Tibial nerve (tissue), 4 donors: ENCODE results near the gene TCF19.
"Not testable (repeated sequence)": the region's sequence is repeated elsewhere in the genome, so short reads cannot be mapped to it uniquely, and the experiment has no call there.

Experiments
- EP300 ChIP-seq, 2 donors: sonication (generic); formaldehyde crosslinking; IDR thresholded peaks; one replicate each; pipeline ENCODE4 v1.6.1; 2017; ENCODE audit warnings: antibody characterized with exemption in 2 of 2, mild to moderate bottlenecking in 1 of 2
- POLR2A ChIP-seq, 2 donors: fragments of 450-650 bp; IDR thresholded peaks; one replicate each; pipeline ENCODE4 v1.6.1; 2017; ENCODE audit warnings: antibody characterized with exemption in 2 of 2, mild to moderate bottlenecking in 2 of 2, moderate library complexity in 2 of 2
- TF ChIP-seq, protein P1 (sequence below), 5 experiments: fragments of 200-600 bp in 3 of 5; fragments of 450-650 bp in 2 of 5; sonication (generic) in 3 of 5; IDR thresholded peaks; one replicate each; pipeline ENCODE4 v1.5.1; 2016 to 2019; ENCODE audit warnings: antibody characterized with exemption in 5 of 5, mild to moderate bottlenecking in 3 of 5, moderate library complexity in 2 of 5

DNA sequence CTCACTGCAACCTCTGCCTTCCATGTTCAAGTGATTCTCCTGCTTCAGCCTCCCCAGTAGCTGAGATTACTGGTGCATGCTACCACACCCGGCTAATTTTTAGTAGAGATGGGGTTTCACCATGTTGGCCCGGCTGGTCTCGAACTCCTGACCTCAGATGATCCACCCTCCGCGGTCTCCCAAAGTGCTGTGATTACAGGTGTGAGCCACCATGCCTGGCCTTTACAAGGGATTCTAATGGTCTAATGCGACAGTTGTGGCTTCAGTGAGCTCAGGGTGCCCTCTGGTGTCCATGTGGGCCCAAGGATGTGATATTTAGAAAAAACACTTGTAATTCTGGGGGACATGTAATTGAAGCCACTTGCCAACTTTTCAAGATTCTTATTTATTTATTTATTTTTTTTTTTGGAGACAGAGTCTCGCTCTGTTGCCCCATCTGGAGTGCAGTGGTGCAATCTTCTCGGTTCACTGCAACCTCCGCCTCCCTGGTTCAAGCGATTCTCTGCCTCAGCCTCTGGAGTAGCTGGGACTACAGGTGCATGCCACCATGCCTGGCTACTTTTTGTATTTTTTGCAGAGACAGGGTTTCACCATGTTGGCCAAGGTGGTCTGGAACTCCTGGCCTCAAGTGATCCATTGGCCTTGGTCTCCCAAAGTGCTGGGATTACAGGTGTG lies 34.2 kb downstream of the TCF19 start:
- not testable (repeated sequence) for TF ChIP-seq POLR2A, EP300 (IDR thresholded peaks at IDR 0.05)
- TF ChIP-seq, protein P1, sequence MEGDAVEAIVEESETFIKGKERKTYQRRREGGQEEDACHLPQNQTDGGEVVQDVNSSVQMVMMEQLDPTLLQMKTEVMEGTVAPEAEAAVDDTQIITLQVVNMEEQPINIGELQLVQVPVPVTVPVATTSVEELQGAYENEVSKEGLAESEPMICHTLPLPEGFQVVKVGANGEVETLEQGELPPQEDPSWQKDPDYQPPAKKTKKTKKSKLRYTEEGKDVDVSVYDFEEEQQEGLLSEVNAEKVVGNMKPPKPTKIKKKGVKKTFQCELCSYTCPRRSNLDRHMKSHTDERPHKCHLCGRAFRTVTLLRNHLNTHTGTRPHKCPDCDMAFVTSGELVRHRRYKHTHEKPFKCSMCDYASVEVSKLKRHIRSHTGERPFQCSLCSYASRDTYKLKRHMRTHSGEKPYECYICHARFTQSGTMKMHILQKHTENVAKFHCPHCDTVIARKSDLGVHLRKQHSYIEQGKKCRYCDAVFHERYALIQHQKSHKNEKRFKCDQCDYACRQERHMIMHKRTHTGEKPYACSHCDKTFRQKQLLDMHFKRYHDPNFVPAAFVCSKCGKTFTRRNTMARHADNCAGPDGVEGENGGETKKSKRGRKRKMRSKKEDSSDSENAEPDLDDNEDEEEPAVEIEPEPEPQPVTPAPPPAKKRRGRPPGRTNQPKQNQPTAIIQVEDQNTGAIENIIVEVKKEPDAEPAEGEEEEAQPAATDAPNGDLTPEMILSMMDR (IDR thresholded peaks at IDR 0.05), result peak; percentile 39 to 73 (median 55)
